NCI-H2227 (cell line): ENCODE data around the gene GAS7.

Experiments used
- DNase-seq: peaks from one replicate; lab custom pipeline; 2025; ENCODE audit not compliant: unreplicated experiment; lab: John Stamatoyannopoulos, UW

The GAS7 gene

DNA sequence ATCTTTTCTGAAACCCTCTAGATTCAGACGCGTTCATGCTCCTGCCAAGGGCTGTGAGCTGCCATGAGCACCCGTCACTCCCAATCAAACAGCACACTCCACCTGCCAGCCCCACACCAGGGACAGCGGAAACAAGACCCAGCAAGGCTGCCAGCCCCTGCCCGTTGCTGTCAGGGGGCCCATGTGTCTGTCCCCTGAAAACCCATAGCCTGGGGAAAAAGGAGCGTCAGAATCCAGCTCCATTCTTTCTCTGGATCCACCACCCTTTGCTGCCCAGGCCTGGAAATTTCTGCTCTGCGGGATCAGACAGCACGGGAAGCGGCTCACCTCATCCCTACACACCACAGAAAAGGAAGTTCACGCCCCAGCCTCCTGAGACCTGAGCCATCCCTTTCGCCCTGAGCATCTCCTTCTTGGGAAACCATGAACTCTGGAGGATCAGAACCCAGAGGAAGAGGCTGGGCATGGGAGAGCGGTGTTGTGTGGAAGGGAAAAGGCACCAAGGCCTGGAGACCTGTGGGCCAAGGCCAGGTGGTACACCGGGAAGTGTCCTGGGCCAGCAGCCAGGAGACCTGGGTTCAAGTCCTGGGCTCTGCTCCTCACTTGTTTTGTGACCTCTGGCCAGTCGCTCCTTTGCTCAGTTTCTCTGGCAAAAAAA is 241.8 kb downstream of the GAS7 start:
- no peak for DNase-seq

GRCh38 chr17:9953492-9953891 is 244.9 kb downstream of the GAS7 start:
- no peak for DNase-seq

- no peak for DNase-seq
These were observed 246.6 kb downstream of the GAS7 start for GRCh38 chr17:9951803-9952202.

DNA sequence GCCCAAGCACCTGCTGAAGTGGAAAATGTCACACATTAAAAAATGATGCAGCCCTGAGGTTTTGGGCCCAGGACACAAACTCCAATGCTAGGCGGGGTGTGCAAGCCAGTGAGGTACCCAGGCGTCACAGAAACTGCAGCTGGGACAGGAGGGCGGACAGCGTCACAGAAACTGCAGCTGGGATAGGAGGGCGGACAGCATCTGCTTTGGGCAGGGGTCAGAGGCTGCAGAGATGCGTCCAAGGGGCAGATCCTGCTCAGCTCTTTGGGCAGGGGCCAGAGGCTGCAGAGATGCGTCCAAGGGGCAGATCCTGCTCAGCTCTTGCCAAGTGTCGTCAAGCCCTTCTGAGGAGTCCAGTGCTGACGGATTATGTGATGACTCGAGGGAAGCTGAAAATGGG is 249.5 kb downstream of the GAS7 start:
- no peak for DNase-seq

DNA sequence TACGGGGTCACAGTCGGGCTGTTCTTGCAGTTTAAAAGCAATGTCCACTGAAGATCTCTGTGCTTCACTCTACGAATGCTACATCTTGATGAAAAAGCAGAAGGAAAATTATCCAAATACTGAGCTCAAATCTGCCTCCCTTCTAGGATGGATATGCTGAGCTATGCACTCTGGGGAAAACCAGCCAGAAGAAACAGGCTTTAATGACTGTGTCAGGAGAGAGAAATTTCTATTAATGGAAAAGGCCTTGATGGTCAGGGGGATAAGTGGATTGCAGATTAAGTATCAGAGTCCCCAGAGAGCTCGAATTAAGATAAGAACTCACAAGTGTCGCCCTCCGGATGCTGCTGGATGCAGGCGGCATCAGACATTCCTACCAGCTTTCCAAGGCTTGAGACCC is 253.7 kb downstream of the GAS7 start:
- DNase-seq: no peak

- DNase-seq: no peak
These were observed 255.1 kb downstream of the GAS7 start for GRCh38 chr17:9943343-9943742.

DNA sequence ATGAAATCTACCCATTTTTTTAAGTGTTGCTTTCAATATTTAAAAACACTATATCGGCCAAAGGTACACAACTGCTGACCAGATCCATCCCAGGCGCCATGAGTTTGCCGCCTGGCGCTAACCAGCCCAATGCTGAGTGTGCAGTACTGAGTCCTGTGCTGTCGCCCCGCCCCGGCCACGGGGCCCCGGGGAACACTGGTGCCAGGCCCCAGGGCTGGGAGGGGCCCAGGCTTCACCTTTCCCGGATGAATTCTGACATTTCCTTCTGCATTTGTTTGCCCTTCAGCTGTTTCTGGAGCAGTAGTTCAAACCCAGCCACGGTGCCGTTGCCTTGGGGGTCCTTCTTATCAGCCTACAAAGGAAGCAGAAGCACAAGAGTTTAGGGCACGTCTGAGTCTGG is 255.5 kb downstream of the GAS7 start:
- DNase-seq: no peak

GRCh38 chr17:9941305-9941704 is 257.1 kb downstream of the GAS7 start:
- no peak for DNase-seq

DNA sequence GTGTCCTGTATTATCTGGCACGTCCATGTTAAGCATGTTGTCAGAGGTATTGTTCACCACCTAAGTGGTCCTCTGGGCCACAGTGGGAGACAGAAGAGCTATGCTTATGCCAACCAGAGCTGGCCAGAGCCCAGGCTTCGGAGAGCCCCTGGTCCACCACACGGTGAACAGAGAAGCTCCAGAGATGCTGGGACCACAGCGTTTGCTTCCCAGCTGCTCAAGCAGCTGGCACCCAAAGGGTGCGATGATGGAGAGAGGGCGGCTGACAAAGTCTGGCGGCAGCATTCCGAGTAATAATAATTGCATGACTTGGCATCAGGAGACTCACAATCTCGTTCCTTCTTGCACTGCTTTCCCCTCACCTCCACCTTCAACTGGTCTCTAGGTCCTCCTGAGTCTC is 257.6 kb downstream of the GAS7 start:
- DNase-seq: no peak

- no peak for DNase-seq
These were observed 259.6 kb downstream of the GAS7 start for GRCh38 chr17:9938764-9939163.

- DNase-seq: no peak
These were observed 260.5 kb downstream of the GAS7 start for GRCh38 chr17:9937901-9938300.

GRCh38 chr17:9937241-9937761 is 261.1 kb downstream of the GAS7 start:
- no peak for DNase-seq

DNA sequence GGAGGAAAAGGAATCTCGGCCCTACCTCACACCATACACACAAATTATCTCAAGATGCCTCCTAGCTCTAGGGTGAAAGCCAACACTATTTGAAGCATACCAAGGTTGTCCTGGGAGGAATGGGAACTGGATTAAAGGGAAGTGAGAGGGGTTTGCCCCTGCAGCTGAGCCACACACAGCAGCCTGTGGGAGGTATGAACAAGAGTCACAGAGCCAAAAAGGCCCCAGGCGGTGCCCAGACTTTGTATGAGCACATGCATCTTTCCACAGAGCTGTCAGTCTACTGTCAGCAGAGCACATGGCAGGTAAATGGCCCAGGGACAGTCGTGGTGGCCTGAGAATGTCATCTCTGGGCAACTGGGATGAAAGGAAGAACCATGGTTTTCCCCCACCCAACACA is 262.3 kb downstream of the GAS7 start:
- DNase-seq: no peak

- DNase-seq: no peak
These were observed 263.0 kb downstream of the GAS7 start for GRCh38 chr17:9935408-9935807.

DNA sequence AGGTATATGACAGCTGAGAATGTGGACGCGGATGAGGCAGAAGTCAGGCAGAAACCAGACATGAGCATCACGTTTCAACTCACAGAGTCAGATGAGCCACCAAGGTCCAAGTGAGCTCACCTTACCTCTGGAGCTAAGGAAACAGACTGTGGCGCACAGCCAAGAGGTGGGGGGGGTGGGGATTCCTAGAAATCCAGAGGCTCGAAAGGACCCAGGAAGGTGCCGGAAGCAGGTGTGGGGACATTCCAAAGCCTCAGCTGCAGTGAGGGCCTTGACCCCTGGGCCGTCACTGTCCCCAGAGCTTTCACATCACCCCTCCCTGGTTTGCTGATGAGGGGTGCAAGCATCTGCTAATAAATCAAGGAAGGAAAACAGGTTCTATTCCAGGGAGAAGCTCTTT is 264.1 kb downstream of the GAS7 start:
- no peak for DNase-seq

DNA sequence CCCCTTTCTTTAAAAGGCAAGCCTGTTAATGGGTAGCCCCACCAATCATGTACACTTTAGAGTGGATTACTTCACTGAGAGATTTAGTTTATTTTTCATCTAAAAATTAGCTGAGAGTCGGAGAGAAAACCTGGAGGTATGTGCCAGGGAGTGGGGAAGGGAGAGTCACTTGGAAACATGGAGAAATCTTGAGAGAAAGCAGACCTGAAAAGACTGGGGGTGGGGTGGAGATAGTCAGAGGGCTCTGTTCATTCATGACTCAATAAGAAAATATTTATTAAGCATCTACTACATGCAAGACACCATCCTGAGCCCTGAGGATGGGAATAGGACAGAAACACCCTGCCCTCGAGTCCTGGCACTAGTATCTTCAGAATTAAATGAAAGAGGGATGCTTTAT is 265.9 kb downstream of the GAS7 start:
- no peak for DNase-seq

DNA sequence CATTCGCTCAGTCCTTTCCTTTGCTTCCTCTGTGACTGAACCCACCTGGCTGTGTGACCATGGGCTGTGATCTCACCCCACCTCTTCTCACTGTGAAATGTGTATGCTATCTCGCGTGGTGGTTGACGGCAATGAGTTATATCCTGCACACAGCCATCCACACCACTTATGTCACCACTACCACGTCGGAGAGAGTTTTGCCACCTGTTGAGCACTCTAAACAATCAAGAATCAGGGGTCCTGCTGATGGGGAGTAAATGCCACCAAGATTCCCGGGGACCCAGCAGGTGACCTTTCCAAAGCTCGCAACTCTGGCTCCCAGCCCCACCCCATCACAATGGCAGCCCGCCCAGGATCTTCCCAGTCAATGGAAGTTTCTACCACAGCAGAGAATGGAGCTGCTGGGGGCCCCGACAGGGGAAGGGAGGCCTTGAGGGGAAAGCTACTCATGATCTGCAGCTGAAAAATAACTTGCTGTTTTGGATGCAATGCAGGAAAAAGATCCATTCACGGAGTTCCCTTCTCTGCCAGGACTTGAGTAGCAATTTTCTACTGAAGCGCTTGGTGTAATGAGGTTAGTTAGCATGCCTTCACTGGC is 267.2 kb downstream of the GAS7 start:
- DNase-seq: no peak

DNA sequence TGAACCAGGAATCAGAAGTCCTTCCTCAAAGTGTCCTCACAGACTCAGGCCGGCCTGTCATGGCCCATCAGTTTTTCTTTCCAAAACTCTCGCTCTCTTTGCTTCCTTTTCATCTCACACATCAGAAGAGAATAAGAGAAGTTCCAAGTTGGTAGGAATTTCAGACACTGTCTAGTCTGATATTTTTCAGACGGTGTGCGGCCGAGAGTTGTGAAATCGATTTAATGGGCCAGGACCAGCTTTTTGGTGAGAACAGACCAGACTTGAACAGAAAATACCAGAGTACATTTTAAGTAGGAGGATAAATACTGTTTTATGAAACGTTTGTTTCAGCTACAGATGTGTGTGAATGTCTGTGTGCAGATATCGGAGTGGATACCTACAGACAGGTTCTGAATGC is 268.5 kb downstream of the GAS7 start:
- no peak for DNase-seq

DNA sequence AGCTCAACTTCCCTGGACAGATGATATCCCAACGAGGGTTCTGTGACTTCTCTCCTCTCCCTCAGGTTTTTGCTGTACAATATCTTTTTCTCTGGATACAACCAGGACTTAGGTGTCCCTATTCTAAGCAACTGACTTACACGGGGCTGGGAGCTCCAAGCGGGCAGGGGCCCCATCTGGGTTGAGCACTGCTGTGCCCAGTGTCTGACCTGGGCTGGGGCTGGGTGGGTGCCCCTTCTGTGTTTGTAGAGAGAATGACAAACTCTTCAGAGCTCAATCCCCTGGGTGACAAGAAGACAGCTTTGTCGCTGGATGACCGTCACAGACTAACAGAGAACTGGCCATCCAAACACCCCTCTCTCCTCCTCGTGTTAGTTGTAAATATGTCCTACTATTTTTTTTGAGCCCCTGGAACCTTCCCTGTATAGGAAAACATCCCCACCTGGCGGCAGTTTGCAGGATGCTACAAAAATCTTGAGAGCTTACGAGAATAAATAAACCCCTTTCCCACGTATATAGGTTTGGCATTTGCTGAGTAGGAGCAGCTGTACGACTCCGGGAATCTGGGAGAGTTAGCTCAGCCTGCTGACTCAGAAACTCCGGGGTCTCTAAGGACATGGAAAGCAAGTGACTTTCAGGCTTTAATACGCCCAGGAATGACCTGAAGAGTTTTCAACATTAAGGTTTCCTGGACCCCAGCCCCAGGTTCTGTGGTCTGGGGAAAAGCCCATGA is 269.6 kb downstream of the GAS7 start:
- peak; percentile 56 for DNase-seq

GRCh38 chr17:9926150-9926804 is 272.1 kb downstream of the GAS7 start:
- no peak for DNase-seq

- DNase-seq: no peak
These were observed 272.9 kb downstream of the GAS7 start for GRCh38 chr17:9925457-9925856.

- peak; percentile 66 for DNase-seq
These were observed 273.6 kb downstream of the GAS7 start for GRCh38 chr17:9924735-9925191.
